ENCODE data around the gene ERCC5. TPM values are rescaled to one million over a fixed set of nuclear protein-coding genes. Genes with fewer than 3 reads are reported as not detected.

The ERCC5 gene
- total RNA-seq, 4 donors from 2014 or later: 60.5 to 102 (median 80.5) TPM

- TF ChIP-seq CTCF (IDR thresholded peaks at IDR 0.05; ENCODE audit: low read depth): no peak
Observed at GRCh38 chr13:102873653-102874052, 27.8 kb downstream of the ERCC5 start.

- TF ChIP-seq CTCF (IDR thresholded peaks at IDR 0.05; ENCODE audit: low read depth): no peak
Observed at GRCh38 chr13:102875256-102875655, 29.4 kb downstream of the ERCC5 start.

GRCh38 chr13:102877303-102877702, 31.5 kb downstream of the ERCC5 start:
- no peak for TF ChIP-seq CTCF (IDR thresholded peaks at IDR 0.05; ENCODE audit: low read depth)

- no peak for TF ChIP-seq CTCF (IDR thresholded peaks at IDR 0.05; ENCODE audit: low read depth)
Observed at GRCh38 chr13:102878481-102878880, 32.6 kb downstream of the ERCC5 start.

- TF ChIP-seq CTCF (IDR thresholded peaks at IDR 0.05; ENCODE audit: low read depth): no peak
Observed at GRCh38 chr13:102879793-102880499, 34.1 kb downstream of the ERCC5 start.

- no peak for TF ChIP-seq CTCF (IDR thresholded peaks at IDR 0.05; ENCODE audit: low read depth)
Observed at GRCh38 chr13:102881819-102882686, 36.2 kb downstream of the ERCC5 start.

- TF ChIP-seq CTCF (IDR thresholded peaks at IDR 0.05; ENCODE audit: low read depth): no peak
Observed at GRCh38 chr13:102892503-102892902, 46.7 kb downstream of the ERCC5 start.
